LNCaP clone FGC (cell line): ENCODE measurements around the gene YOD1.
"Not testable (repeated sequence)": the region's sequence is repeated elsewhere in the genome, so short reads cannot be mapped to it uniquely, and the experiment has no call there.

ENCODE experiments used
- DNase-seq: peaks from one replicate; pipeline ENCODE4 v3.0.0-alpha.2; 2011; ENCODE audit warnings: low read depth
- H3K4me3 ChIP-seq: 2 replicates; pipeline ENCODE4 v1.5.1; 2011; ENCODE audit warnings: mild to moderate bottlenecking, low read depth, low read length, control low read depth
- TF ChIP-seq, protein P1 (sequence below): IDR thresholded peaks from 2 replicates; pipeline ENCODE4 v1.5.1; 2012; ENCODE audit warnings: mild to moderate bottlenecking; ENCODE audit not compliant: control insufficient read depth, insufficient read depth; ENCODE audit errors: extremely low read depth

YOD1 gene

DNA sequence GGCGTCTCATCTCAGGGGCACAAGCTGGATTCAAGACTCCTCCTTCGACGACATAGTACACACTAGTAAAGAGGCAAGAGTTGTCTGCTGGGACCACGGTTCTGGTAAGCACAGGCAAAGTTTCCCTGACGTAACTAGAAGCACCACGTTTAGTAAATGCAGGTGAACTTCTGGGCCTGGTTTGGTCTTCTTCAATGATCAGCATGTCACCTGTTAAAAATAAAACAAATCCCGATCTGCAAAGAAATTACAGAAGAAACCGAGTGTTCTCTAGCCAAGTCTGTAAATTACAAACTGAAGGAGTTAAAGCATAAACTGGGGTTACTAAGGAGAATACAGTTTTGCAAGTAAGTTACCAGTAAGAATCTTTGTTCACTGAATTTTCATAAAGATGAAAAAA lies 1.5 kb downstream of the YOD1 start:
- TF ChIP-seq, protein P1, sequence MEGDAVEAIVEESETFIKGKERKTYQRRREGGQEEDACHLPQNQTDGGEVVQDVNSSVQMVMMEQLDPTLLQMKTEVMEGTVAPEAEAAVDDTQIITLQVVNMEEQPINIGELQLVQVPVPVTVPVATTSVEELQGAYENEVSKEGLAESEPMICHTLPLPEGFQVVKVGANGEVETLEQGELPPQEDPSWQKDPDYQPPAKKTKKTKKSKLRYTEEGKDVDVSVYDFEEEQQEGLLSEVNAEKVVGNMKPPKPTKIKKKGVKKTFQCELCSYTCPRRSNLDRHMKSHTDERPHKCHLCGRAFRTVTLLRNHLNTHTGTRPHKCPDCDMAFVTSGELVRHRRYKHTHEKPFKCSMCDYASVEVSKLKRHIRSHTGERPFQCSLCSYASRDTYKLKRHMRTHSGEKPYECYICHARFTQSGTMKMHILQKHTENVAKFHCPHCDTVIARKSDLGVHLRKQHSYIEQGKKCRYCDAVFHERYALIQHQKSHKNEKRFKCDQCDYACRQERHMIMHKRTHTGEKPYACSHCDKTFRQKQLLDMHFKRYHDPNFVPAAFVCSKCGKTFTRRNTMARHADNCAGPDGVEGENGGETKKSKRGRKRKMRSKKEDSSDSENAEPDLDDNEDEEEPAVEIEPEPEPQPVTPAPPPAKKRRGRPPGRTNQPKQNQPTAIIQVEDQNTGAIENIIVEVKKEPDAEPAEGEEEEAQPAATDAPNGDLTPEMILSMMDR, result no peak

DNA sequence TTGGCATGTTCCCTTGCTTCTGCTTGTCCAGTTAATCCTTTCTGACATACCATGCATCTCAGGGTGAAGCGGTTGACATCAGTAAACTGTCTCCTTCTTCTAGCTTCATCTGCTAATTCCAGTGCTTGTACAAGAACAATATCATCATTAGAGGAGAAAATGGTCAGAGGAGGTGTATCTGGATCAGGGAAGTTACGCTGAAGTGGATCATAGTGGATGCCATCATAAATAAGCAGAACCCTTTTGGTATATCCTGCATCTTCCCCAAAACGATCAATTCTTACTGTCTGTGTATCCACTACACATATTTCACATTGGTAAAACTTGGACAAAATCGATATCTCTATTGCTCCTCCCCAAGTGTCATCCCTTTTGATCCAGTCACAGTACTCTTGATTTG lies 2.0 kb downstream of the YOD1 start:
- TF ChIP-seq, protein P1, result no peak
- peak overlapping the region; percentile 96 for H3K4me3 ChIP-seq
- no peak for DNase-seq

More for the DNA sequence above, 1.5 kb downstream of the YOD1 start:
- H3K4me3 ChIP-seq, result peak overlapping the region; percentile 96
- no peak for DNase-seq

DNA sequence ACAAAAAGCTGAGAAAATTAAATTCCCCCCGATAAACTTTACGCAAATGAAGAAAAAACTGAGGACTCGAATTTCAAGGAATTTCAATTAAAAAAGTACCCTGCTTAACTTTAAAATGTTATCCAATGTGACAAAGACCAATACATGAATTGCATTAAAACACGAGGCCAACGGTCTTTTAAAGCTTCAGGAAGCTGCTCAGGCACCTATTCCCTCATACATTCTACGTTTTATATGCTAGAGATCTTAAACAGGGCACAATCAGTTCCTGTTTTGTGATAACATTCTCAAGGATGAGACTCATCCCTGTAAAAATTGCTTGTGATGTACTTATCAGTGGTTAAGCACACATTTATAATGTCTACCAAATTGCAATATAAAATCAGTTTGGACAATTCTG lies 3.0 kb downstream of the YOD1 start:
- H3K4me3 ChIP-seq, result no peak overlapping the region
- no peak for DNase-seq
- TF ChIP-seq, protein P1, result no peak

DNA sequence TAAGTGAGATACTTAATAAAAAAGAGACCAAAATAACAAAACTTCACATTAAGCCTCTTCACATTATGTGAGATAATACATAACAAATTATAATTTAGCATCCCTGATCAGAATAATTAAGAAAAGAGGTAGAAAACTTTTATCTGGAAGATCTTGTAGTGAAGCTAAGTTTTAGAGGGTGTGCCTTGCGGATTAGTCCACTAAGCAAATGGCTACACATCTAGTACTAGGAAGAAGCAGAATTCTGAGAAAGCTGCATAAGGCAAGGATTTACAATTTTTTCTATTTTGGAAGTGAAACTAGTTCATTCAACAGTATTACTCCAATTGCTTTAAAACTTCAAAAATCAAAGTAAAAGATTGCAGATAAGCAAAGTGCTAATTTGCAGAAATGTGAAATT lies 3.5 kb downstream of the YOD1 start:
- TF ChIP-seq, protein P1, result no peak
- H3K4me3 ChIP-seq, result no peak overlapping the region
- no peak for DNase-seq

DNA sequence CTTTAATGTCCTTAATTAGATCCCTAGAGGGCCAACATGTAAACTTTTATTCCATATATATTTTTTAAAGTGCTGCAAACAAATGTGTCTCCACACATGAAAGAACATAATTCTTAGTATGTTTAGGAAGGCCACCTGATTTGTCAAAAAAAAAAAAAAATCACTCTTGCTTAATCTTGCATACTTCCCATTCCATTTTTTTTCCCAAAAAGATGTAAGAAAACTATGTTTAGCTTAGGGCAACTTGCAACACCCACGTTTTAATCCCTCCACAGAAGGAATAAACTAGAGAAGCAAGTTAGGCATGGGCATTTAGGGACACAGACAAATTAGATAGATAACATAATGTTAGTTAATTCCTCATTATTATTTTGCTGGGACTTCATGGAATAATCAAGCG lies 5.6 kb downstream of the YOD1 start:
- TF ChIP-seq, protein P1, result no peak
- no peak overlapping the region for H3K4me3 ChIP-seq
- no peak for DNase-seq

DNA sequence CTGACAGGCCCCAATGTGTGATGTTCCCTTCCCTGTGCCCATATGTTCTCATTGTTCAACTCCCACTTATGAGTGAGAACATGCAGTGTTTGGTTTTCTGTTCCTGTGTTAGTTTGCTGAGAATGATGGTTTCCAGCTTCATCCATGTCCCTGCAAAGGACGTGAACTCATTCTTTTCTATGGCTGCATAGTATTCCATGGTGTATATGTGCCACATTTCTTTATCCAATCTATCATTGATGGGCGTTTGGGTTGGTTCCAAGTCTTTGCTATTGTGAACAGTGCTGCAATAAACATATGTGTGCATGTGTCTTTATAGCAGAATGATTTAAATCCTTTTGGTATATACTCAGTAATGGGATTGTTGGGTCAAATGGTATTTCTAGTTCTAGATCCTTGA lies 9.6 kb downstream of the YOD1 start:
- DNase-seq, result not testable (repeated sequence)

DNA sequence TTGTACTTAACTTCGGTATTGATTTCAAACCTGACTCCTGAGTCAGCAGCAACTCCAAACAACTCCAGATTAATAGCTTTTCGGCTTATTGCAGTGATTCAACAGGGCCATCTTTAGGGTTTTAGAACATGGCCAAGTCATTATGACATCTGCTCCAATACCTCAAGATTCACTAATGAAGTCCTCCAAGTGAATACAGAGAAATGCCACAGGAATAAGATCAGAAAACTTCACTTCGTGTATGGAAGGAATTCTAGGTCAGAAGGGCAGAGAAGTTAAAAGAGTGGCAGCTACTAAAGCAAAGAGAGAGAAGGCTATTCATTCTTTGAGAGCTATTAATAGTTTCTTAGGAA lies 10.9 kb downstream of the YOD1 start:
- no peak for DNase-seq
- TF ChIP-seq, protein P1, result no peak
- H3K4me3 ChIP-seq, result no peak overlapping the region

More for the DNA sequence above, 9.6 kb downstream of the YOD1 start:
- H3K4me3 ChIP-seq, result not testable (repeated sequence)
